ENCODE data around the gene C12orf57. TPM values are rescaled to one million over a fixed set of nuclear protein-coding genes. Genes with fewer than 3 reads are reported as not detected.
A peak's percentile ranks its signal among the peaks of the same experiment; 100 is the strongest.

The C12orf57 gene
- total RNA-seq, 1 donor from 2014 or later: 197 TPM

DNA sequence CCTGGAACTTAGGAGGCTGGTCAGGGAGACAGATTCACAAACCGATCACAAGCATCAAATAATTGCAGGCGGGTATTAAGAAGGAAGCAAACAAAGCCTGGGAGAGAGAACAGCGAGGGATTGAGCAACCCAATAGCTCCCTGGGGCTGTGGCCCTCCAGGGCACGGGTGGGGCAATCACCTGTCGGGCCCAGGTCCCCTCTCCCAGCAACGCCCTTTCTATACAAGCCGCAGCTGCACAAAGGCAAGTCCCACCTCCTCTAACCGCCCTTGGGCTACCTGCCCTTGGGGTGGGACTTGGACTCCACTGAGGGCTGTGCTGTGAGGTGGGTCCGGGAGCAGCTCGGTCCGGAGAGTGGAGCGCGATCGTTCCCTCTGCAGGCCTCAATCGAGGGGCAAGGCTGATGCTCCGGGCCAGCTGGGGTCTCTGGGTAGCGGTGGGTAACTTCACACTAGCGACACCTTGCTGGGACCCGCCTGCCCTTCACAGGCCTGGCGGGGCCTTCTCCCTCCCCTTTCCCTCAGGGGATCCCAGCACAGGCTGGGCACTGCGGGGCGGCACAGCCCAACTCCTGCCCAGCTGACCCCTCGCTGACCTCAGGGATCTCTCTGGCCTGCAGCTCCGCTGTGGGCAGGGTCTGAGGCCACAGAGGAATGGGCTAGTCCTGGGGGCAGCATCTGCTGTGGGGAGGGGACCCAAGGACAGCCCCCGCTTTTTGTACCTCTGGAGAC lies 18.6 kb downstream of the C12orf57 start:
- Mint-ChIP-seq H3K27me3 (ENCODE audit: insufficient read depth) (no peaks in the 10 kb centered on the region), H3K4me1 (ENCODE audit: low read depth) (peaks cover 66% of the 10 kb centered on the region), H3K27ac (peak overlapping the region; percentile 98), H3K9me3 (no peaks in the 10 kb centered on the region), H3K4me3 (peak overlapping the region; percentile 82), H3K36me3 (ENCODE audit: low read depth) (peaks cover 44% of the 10 kb centered on the region)
- DNase-seq (ENCODE audit: low spot score): no peak
- intact Hi-C loops (cut with micrococcal nuclease): no loop called here

DNA sequence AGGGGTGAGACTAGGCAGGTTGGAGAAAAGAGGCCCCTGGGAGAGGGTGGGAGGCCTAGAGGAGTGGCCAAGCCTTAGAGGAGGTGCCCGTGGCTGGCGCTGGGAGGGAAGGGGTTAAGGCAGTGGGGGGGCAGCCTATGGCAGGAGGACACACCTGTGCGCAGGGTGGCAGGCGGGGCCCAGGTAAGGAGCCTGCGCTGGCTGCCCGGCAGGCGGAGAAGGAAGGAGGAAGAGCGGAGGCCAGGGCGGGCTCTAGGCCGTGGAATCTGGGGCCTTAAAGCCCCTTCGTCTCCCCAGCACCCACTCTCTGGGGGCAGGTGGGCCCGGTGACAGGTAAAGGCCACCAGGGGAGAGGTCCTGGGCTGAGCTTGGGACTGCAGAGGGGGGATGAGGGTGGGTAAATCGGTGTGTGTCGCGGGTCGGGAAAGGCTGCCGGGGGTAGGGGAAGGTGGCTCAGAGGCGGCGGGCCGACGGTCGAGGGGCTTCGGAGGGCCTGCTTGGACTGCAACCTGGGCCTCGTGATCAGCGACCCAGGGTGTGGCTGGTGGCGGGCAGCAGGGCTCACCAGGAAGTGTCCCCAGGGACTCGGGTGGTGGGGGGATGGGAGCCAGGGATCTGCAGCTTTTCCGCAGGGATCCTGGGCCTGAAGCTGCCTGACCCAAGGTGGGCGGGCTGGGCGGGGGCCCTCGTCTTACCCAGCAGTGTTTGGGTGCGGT lies 19.4 kb downstream of the C12orf57 start:
- Mint-ChIP-seq H3K9me3 (no peaks in the 10 kb centered on the region), H3K27ac (peak overlapping the region; percentile 44), H3K27me3 (ENCODE audit: insufficient read depth) (no peaks in the 10 kb centered on the region), H3K4me3 (no peak overlapping the region), H3K36me3 (ENCODE audit: low read depth) (peaks cover 46% of the 10 kb centered on the region), H3K4me1 (ENCODE audit: low read depth) (peaks cover 60% of the 10 kb centered on the region)
- no peak for DNase-seq (ENCODE audit: low spot score)
- intact Hi-C loops (cut with micrococcal nuclease): no loop called here

DNA sequence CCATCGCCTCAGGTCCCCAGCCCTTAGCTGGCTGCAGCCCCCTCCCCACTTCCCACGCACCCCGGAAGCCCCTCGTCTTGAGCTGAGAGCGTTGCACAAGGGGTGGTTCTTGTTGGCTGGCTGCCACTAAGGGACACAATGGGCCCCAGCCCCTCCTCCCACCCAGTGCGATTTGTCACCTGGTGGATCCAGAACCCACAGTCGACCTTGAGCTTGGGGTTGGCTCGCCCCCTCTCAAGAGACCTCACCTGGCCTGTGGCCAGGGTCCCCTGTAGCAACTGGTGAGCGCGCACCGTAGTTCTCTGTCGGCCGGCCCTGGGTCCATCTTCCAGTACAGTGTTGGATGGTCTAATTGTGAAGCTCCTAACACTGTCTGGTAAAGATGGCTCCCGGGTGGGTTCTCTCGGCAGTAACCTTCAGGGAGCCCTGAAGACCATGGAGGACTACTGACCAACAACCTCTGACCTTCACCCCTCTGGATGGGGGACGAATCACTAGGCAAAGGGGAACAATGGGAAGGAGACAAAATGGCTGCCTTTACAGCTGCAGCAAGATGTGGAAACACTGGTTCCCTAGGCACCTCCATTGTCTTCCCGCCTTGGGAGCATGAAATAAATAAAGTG lies 20.1 kb downstream of the C12orf57 start:
- H3K4me3 Mint-ChIP-seq: no peak overlapping the region
- H3K4me1 Mint-ChIP-seq (ENCODE audit: low read depth): peaks cover 59% of the 10 kb centered on the region
- no peaks in the 10 kb centered on the region for H3K27me3 Mint-ChIP-seq (ENCODE audit: insufficient read depth)
- H3K27ac Mint-ChIP-seq: no peak overlapping the region
- no peaks in the 10 kb centered on the region for H3K9me3 Mint-ChIP-seq
- intact Hi-C loops (cut with micrococcal nuclease): no loop called here
- peaks cover 45% of the 10 kb centered on the region for H3K36me3 Mint-ChIP-seq (ENCODE audit: low read depth)
- DNase-seq (ENCODE audit: low spot score): no peak

DNA sequence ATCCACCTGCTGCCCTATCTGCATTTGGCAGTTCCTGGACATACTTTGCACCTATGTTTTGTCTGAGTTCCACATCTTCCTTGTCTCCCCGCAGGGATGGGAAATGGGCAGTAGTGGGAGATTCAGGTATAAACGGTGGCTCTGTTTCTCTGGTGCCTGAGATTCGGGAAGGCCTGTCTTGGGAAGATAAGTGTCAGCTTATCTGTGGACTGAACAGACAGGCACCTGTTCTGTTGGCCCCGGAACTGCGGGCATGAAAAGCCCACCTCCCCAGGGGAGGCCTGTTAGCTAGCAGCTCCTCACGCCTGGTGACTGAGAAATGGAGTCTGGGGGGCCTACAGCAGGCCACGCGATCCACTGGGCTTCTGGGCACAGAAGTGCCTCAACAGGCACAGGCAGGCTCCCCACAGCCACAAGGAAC lies 20.8 kb downstream of the C12orf57 start:
- Mint-ChIP-seq H3K4me1 (ENCODE audit: low read depth) (peaks cover 59% of the 10 kb centered on the region), H3K27me3 (ENCODE audit: insufficient read depth) (no peaks in the 10 kb centered on the region), H3K27ac (peak overlapping the region; percentile 90), H3K4me3 (no peak overlapping the region), H3K9me3 (no peaks in the 10 kb centered on the region), H3K36me3 (ENCODE audit: low read depth) (peaks cover 44% of the 10 kb centered on the region)
- DNase-seq (ENCODE audit: low spot score): no peak
- intact Hi-C loops (cut with micrococcal nuclease): loop anchor here (1.0 kb wide), 2 partner anchors 20 to 40 kb away; partner anchors contain the start of gene C12orf57

DNA sequence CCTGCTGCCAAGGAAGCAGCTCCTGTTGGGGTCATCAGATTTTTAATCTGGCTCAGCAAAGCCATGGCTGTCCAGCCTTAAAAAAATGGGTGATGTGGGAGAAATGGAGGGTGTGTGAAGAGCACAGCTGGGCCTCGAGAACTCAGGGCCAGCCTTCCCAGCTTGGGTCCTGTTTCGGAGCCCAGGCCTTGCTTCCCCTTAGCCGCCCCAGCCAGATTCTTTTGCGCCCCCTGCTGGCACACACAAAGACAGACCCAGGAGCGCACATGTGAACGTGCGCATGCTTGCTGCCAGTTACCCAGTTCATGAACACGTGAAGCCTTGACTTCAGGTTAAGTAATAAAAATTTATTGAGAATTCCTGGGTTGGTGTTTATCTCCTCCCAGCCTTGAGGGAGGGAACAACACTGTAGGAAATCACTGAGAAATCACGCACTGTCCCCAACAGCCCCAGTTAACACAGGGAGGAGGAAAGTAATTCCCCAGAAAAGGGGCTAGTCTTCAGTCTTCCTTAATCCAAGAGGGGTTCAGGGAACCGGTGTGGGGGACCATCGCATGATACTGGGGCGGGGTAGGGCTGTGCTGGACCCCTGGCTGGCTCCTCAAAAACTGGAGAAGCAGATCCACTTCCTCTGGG lies 21.3 kb downstream of the C12orf57 start:
- Mint-ChIP-seq H3K36me3 (ENCODE audit: low read depth) (peaks cover 47% of the 10 kb centered on the region), H3K27ac (peak overlapping the region; percentile 90), H3K4me1 (ENCODE audit: low read depth) (peaks cover 59% of the 10 kb centered on the region), H3K4me3 (no peak overlapping the region), H3K9me3 (no peaks in the 10 kb centered on the region), H3K27me3 (ENCODE audit: insufficient read depth) (no peaks in the 10 kb centered on the region)
- DNase-seq (ENCODE audit: low spot score): peak; percentile 78
- intact Hi-C loops (cut with micrococcal nuclease): loop anchor here (1.0 kb wide), 2 partner anchors 21 to 41 kb away; partner anchors contain the start of gene C12orf57

DNA sequence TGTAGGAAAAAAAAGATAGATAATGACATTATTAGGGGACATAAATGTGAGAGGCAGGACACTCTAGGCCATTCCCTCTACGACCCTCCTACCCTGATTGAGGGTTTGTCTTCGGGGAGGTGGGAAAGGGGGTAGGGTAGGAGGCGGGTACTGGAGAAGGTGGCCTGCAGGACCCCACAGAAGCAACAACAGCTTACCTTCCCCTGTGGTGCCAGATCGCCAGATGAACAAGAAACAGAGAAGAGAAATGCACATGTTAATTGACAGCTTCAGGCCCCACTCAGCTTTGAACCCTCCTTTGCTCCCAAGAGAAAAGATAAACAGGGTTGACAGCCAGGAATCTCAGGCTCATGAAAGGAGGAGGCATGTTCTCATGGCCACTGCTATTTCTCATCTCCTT lies 21.9 kb downstream of the C12orf57 start:
- Mint-ChIP-seq H3K4me1 (ENCODE audit: low read depth) (peaks cover 54% of the 10 kb centered on the region), H3K9me3 (no peaks in the 10 kb centered on the region), H3K27me3 (ENCODE audit: insufficient read depth) (no peaks in the 10 kb centered on the region), H3K36me3 (ENCODE audit: low read depth) (peaks cover 44% of the 10 kb centered on the region), H3K27ac (peak overlapping the region; percentile 90), H3K4me3 (no peak overlapping the region)
- intact Hi-C loops (cut with micrococcal nuclease): loop anchor here (1.0 kb wide), 2 partner anchors 21 to 41 kb away; partner anchors contain the start of gene C12orf57
- DNase-seq (ENCODE audit: low spot score): no peak

DNA sequence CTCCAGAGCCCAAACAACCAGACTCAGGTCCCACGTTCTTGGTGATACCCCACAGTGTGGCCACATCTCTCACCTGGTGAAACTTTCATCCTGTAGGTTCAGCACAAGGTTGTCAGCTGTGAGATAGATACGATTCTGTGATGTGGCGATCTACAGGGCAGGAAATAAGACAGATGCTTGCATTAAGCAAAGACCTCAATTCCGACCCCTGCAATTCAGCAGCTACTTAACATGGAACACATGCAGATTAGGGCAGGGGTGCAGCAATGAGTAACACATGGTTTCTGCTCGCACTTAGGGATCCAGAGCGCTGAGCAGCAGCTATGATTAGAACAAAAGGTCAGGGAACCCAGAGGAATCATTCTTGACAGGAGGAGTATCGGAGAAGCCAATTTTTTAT lies 22.5 kb downstream of the C12orf57 start:
- no peak for DNase-seq (ENCODE audit: low spot score)
- H3K27me3 Mint-ChIP-seq (ENCODE audit: insufficient read depth): no peaks in the 10 kb centered on the region
- peaks cover 44% of the 10 kb centered on the region for H3K36me3 Mint-ChIP-seq (ENCODE audit: low read depth)
- intact Hi-C loops (cut with micrococcal nuclease): no loop called here
- H3K27ac Mint-ChIP-seq: peak overlapping the region; percentile 70
- H3K9me3 Mint-ChIP-seq: no peaks in the 10 kb centered on the region
- H3K4me3 Mint-ChIP-seq: peak overlapping the region; percentile 64
- H3K4me1 Mint-ChIP-seq (ENCODE audit: low read depth): peaks cover 48% of the 10 kb centered on the region

DNA sequence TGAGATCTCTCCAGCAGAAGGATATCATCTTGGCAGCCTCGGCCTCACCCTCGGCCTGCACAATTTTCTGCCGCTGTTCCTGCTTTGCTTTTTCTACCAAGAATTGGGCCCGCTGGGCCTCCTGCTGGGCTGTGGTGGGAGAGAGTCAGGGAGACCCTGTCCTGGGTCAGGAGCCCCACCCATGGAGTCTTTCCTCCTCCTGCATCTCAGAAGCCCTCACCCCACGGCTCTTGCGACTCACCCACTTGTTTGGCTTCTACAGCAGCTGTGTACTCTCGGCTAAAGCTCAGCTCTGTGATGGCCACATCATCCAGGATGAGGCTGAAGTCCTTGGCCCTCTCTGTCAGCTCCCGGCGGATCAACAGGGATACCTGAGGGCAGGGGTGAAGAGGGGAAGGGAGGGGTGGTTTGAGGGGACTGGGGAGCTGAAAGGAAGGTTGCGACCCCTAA lies 23.9 kb downstream of the C12orf57 start:
- intact Hi-C loops (cut with micrococcal nuclease): no loop called here
- DNase-seq (ENCODE audit: low spot score): no peak
- Mint-ChIP-seq H3K4me3 (peak overlapping the region; percentile 11), H3K4me1 (ENCODE audit: low read depth) (peaks cover 49% of the 10 kb centered on the region), H3K36me3 (ENCODE audit: low read depth) (peaks cover 47% of the 10 kb centered on the region), H3K27me3 (ENCODE audit: insufficient read depth) (no peaks in the 10 kb centered on the region), H3K9me3 (no peaks in the 10 kb centered on the region), H3K27ac (peak overlapping the region; percentile 34)

DNA sequence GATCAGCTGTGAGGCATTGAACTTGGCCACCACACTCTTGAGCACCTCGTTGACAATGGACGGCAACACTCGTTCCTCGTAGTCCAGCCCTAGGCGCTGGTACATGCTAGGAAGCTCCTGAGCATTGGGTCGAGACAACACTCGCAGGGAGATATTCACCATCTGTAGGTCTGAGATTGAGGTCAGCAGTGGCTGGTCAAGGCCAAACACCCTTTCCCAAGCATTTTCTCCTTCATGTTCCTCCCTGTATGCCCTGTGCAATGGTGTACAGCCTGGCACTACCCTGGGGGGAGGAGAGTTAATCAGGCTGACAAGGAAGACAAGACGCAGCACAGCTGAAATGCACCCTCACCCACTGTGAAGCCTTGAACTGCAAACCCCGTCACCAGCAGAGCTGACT lies 24.6 kb downstream of the C12orf57 start:
- no peaks in the 10 kb centered on the region for H3K27me3 Mint-ChIP-seq (ENCODE audit: insufficient read depth)
- peak overlapping the region; percentile 92 for H3K27ac Mint-ChIP-seq
- H3K4me1 Mint-ChIP-seq (ENCODE audit: low read depth): peaks cover 54% of the 10 kb centered on the region
- H3K36me3 Mint-ChIP-seq (ENCODE audit: low read depth): peaks cover 49% of the 10 kb centered on the region
- no peak for DNase-seq (ENCODE audit: low spot score)
- H3K9me3 Mint-ChIP-seq: no peaks in the 10 kb centered on the region
- peak overlapping the region; percentile 100 for H3K4me3 Mint-ChIP-seq
- intact Hi-C loops (cut with micrococcal nuclease): no loop called here

DNA sequence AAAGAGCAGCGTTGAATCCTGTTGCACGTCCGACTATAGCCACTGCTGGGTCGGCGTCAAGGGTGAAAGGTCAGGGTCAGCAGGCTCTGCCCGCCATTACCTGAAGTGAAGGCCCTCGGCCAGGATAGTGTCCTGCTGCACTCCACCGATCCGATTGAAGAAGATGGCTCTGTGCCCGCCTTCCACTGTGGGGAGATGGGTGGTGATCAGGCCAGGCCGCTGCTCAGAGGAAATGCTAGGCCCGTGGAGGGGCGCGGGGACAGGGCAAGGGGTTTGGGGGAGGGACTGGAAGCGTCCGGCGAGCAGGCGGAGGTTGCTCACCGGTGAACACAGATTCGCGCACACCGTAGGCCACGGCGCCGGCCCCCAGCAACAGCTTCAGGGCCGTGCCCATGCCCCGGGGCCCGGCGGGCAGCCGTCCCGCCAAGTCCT lies 26.3 kb downstream of the C12orf57 start:
- H3K9me3 Mint-ChIP-seq: no peaks in the 10 kb centered on the region
- intact Hi-C loops (cut with micrococcal nuclease): loop anchor here (1.0 to 5.0 kb wide), 15 partner anchors 9 to 477 kb away; partner anchors contain the start of genes C12orf57, C1R, C1RL and COPS7A
- H3K27ac Mint-ChIP-seq: peak overlapping the region; percentile 100
- no peaks in the 10 kb centered on the region for H3K27me3 Mint-ChIP-seq (ENCODE audit: insufficient read depth)
- no peak for DNase-seq (ENCODE audit: low spot score)
- H3K36me3 Mint-ChIP-seq (ENCODE audit: low read depth): peaks cover 53% of the 10 kb centered on the region
- peaks cover 49% of the 10 kb centered on the region for H3K4me1 Mint-ChIP-seq (ENCODE audit: low read depth)
- peak overlapping the region; percentile 100 for H3K4me3 Mint-ChIP-seq

DNA sequence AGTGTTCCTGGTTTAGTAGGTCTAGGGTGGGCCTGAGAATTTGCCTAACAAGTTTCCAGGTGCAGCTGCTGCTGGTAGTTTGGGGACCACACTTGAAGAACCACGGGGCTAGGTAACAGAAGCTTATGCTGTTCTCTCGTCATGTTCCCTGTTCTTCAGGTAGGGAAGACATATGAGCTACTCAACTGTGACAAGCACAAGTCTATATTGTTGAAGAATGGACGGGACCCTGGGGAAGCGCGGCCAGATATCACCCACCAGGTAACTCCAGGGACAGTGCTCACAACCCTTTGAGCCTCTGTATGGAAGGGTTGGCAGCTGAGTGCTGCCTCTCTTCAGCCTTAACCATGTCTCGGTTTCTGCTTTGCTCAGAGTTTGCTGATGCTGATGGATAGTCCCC lies 30.4 kb downstream of the C12orf57 start:
- H3K9me3 Mint-ChIP-seq: no peaks in the 10 kb centered on the region
- peaks cover 27% of the 10 kb centered on the region for H3K4me1 Mint-ChIP-seq (ENCODE audit: low read depth)
- intact Hi-C loops (cut with micrococcal nuclease): loop anchor here (5.0 kb wide), 1 partner anchor 118 kb away; the partner anchor contains the start of gene C1R

DNA sequence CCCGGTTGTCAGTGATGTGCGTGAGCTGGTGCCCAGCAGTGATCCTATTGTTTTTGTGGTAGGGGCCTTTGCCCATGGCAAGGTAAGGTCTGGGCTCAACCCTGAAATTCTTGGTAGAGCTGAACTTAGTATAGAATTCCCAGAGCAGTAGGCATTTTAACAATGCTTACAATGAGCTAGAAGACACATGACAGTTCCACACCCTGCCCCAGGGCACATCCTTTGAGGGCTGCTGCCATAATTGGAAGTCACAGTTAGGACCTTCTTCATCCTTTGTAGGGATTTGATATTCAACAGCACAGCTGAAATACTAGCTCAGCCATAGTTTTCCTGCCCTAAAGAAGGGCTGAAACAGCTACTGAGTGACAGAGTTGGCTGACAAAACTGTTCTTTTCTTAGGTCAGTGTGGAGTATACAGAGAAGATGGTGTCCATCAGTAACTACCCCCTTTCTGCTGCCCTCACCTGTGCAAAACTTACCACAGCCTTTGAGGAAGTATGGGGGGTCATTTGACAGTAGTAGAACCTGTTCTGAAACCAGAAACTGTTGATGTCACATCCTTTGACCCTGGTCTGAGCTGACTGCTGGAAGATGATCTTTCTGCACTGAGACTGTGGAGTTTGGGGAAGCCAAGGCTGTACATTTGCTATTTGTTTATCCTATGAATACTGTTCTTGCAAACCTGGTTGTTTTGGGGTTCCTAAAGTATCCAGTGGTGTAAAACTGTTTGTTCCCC lies 31.6 kb downstream of the C12orf57 start:
- peak overlapping the region; percentile 40 for H3K27ac Mint-ChIP-seq
- intact Hi-C loops (cut with micrococcal nuclease): no loop called here
- H3K9me3 Mint-ChIP-seq: no peaks in the 10 kb centered on the region
- H3K4me3 Mint-ChIP-seq: no peak overlapping the region
- H3K4me1 Mint-ChIP-seq (ENCODE audit: low read depth): peaks cover 24% of the 10 kb centered on the region
- peaks cover 47% of the 10 kb centered on the region for H3K36me3 Mint-ChIP-seq (ENCODE audit: low read depth)
- H3K27me3 Mint-ChIP-seq (ENCODE audit: insufficient read depth): no peaks in the 10 kb centered on the region
- DNase-seq (ENCODE audit: low spot score): no peak

More for the DNA sequence above, 30.4 kb downstream of the C12orf57 start:
- DNase-seq (ENCODE audit: low spot score): no peak
- no peak overlapping the region for H3K27ac Mint-ChIP-seq
- H3K36me3 Mint-ChIP-seq (ENCODE audit: low read depth): peaks cover 52% of the 10 kb centered on the region
- no peaks in the 10 kb centered on the region for H3K27me3 Mint-ChIP-seq (ENCODE audit: insufficient read depth)
- H3K4me3 Mint-ChIP-seq: no peak overlapping the region

Data from activated T-helper 1 cell treated with anti-CD3 and anti-CD28 coated beads, Interleukin-12 subunit alpha, Interleukin-12 subunit beta, Interleukin-2, Interleukin-4 antibody, amounts not matched to agents 30 ng/mL and 10 ng/mL and 1 ng/mL, durations not matched to agents 14 hours and 24 hours and 36 hours (primary cell).